Fibroblast of gingiva (primary cell): ENCODE results near the gene FNDC3A.
"Not testable (repeated sequence)": the region's sequence is repeated elsewhere in the genome, so short reads cannot be mapped to it uniquely, and the experiment has no call there.

Source experiments
- DNase-seq: peaks from one replicate; pipeline ENCODE4 v3.0.0-alpha.2; 2011; ENCODE audit warnings: low read depth

Gene FNDC3A

DNA sequence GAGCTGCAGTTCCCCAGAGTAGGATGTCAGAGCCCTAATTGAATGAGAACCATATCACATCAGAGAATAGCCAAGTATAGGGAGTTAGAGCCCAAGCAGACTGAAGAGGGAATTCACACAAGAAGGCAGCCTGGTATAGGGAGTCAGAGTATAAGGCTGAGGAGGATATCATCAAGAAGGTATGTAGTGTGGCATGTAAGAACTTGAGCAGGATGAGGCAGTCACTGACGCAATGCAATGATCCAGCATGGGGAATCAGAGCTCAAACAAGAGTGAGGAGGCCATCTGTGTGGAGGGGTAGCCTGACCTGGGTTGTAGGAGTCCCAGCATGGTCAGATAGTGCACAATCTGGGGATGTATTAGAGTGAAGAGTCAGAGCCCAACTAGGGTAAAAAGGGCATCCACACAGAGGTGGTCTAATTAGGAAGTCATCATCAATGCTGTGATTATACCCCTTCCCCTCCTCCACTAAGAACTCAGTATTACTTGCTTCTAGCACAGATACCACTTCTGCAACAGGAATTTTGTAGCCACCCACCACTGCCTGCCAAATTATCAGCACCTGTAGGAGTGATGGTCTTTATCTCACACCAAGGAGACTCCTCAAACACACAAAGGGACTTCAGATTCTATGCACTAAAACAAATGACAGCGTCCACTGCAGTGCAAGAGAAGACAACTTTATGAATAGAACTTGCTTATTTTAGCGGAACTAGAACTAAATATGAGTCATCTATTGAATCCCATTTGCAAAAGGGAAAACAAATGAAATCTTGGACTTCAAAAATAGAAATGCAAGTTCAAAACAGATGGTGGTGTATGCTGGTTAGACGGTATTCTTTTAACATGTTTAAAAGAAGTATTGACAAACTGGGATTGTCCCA lies 107.2 kb downstream of the FNDC3A start:
- peak; percentile 60 for DNase-seq

DNA sequence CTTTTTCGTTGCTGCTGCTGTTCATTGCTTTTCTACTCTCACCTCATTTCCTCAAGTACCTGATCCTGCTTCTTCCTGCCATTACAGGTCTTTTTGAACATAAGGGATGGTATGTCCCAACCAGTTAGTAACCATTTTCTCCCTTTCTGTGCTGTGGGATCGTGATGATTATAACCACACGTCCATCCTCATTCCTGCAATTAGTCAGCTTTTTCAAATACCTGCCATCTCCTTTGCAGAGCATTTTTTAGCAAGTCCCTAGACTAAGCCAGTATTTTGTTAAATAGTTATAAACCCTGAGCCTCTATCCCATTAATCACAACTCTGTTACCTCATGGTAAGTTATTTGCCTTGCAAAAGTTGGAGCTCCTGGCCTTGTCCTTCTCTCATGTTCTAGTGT lies 109.2 kb downstream of the FNDC3A start:
- DNase-seq, result no peak

DNA sequence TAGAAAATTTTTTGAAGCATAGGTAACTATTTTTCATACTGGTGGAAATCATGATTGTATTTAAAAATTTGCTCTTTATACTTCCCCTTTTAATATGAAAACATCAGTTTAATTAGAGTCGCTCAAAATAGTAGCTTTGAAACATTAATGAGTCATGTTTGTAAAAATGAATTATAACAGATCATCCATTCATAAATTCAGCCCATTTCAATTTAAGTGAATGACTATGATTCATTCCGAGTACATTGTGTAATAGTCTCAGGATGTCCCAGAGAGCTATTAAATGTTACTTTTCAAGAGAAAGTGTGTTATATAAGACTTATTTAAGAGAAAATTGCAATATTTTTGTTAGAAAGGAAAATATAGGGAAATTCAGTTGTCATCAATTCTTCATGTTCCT lies 111.0 kb downstream of the FNDC3A start:
- DNase-seq, result peak; percentile 46

DNA sequence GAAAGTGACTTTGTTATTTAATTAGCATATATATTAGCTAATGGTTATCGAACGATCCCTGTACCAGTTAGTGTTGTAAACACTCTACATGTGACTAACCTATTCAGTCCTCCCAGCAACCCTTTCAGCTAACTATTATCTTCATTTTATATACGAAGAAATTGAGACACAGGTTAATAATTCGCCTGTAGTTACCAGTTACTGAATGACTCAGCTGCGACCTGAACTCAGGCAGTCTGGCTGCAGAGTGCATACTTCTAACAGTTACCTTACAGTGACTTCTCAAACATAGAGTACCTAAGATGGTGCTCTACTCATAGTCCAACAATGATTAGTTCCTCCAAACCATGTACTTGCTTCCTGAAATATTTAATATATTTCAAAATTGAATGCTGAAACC lies 117.7 kb downstream of the FNDC3A start:
- DNase-seq, result no peak

DNA sequence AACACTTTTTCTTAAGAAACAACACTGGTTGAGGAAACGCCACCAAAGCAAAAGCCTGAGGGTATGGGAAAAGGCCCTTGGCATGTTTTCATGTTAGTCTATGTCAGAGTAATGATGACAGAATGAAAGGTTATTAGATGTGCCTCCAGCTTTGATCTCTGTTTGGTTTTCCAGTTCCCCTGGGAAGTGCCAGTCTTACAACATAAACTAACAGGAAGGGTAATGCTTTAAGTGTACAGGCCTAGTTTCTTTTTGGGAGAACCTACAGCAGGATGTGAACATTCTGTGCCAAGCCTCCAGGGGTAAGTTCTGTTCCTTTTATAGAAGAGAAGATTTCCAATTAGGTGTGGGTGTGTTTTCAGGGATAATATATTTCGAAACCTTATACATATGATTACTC lies 121.7 kb downstream of the FNDC3A start:
- DNase-seq, result peak; percentile 93

DNA sequence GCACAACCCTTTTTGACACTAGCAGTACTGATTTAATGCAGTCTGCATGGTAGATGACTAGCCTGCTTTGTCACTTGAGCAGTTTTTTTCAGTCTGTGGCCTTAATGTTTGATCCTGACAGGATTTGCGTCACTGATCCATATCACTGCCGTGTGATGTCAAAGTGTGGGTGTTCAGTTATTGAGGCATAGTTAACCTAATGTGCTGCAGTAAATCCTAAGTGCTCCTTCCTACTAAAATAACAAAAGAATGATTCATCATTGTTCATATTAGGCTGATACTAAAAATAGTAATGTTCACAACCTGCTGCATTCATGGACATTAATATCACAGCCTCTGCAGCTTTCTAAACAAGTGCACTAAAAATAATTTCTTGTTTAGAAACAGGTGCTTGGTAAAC lies 122.5 kb downstream of the FNDC3A start:
- DNase-seq, result peak; percentile 76

DNA sequence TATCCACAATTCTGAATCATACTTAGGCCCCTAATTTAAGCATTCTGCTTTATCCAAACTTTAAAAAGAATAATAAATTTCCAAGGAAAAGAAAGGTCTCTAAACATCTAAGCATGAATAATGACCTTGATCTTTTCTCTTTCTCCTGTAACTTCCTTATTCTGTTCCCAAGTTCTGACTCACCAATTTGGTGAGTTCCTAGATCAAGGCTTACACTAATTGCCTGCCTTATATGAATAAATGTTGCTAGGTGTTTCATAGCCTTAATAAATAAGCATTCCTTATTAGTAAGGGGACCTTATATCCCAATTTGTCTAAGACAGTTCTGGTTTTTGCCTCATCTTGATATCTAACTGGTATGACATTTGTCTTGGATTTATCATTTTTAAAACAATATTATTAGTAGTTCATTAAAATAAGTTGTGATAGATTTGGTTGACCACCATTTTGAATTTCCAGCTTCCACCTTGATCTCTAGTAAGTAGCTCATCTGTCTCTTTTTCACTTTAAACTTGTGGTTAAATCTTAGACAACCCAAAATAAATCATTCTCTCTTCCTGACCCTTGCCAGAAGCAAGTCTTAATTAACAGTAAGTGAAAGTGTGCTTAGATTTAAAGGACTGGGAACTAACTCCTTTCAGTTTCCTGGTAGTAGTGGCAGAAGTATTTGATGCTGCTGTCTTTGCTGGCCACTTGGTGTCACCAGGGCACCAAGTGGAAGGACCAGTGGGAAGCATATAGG lies 123.2 kb downstream of the FNDC3A start:
- DNase-seq, result peak; percentile 29

DNA sequence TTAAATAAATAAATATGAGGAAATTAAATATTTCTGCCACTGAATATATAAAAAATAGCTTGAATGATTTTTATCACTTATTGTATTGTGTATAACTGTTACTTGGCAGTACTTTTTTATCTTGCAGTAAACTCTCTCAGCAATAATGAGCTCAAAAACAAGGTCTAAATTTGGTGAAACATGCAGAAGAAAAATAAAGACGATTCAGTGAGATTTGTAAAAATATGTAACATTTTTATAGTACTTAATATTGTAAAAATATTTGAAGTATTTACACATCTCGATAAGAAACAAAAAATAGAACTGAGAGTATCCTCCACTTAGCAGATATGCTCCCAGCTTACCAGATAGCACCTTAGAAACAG lies 123.8 kb downstream of the FNDC3A start:
- no peak for DNase-seq

DNA sequence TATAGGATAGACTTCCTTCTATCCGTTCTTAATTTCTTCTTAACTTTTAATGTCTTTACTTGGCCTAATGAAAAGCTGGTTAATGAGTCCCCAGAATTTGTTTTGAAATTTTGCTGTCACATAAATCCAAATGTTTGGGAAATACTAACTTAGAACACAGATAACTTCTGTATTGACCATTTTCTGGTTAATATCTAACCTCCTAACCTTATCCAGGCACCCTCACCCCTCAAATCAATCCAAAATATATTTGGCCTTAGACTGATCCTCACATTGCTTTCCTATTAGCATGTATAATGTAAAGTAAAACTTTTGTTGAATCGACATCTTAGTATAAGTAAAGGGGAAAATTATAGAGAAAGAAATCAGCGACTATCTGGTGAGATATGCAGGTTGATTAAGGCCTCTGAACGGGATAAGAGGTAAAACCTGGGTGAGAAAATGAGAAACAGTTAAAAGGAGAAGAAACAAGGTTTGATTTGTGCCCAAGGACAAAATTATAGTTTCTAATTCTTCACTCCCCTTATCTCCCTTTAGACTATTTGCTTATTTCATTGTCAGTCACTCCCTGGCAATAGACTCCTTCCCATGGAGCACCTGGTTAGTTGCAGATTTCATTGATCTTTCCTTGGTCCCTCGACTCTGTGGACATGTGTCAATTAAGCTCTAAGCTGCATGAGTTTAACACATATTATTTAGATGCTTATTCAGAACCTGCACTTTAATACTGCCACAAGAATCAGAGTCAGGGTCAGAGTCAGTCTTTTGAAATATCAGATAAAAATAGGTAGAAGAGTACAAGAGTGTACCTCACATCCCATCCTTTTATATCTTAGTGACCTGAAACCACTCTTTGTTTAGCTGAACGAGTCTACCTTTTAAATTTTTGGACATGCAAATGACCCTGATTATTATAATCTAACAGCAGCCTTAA lies 125.2 kb downstream of the FNDC3A start:
- DNase-seq, result no peak

DNA sequence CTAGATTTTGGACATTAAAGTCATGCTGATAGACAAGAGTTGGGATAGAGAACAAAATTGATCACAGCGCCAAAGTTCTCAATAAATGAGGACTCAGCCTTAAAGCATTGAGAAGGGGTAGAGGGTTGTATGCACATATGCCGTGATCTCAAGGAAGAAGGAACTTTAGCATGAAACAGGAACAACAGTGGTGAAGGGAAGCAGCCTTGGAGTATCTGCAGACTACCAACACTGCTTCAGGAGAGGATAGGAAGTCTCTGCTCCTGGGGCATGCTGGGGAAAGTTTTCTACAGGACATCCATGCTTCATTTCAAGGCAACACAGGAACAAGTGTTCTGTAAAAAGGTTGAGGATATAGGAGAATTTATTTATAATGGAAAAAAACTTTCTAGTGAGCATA lies 132.5 kb downstream of the FNDC3A start:
- no peak for DNase-seq

DNA sequence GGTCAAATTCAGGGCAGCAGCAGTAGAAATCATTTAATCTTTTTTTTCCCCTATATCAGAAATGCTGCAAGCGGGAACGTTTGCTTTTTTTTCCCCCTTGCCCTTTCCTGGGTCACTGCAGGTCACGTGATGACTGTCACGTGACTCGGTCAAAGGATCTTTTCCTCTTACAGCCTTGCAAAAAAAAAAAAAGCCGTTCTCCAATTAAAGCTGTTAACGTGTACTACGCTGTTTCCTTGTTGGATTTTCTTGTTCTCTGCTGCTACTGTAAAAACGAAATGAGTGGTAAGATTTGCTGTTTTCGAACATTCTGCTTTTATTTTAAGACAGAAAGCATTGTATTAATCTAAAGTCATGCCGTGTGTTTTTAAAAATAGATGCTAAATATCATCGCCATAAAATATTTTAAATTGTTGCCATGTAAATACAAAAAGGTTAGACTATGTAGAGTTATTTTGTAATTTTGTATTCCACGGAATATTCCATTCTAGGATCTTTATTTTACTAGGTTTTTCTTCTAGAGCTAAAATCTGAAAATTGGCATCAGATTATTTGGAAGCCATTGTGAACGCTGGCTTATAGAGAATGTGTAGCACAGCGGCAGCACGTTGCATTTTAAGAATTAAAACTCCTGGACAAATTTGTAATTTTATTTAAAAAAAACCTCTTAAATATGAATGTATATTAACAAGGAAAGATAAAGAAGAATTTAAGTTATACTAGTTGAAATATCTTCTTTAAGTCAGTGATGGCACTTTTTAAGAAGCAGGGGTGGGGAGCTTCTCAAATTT lies 134.6 kb downstream of the FNDC3A start:
- DNase-seq, result peak; percentile 86

DNA sequence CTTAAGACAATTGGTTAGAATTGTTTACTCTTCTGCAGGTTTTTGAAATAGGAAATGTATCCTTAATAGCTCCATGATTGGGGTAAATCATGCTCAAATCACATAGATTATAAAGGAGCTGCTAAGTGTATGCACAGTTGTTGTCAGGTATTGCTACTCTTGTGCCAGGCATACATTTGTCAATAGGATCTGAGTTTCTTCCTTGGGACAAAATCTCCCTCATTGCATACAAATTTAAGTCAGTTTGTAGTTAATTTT lies 135.1 kb downstream of the FNDC3A start:
- no peak for DNase-seq

DNA sequence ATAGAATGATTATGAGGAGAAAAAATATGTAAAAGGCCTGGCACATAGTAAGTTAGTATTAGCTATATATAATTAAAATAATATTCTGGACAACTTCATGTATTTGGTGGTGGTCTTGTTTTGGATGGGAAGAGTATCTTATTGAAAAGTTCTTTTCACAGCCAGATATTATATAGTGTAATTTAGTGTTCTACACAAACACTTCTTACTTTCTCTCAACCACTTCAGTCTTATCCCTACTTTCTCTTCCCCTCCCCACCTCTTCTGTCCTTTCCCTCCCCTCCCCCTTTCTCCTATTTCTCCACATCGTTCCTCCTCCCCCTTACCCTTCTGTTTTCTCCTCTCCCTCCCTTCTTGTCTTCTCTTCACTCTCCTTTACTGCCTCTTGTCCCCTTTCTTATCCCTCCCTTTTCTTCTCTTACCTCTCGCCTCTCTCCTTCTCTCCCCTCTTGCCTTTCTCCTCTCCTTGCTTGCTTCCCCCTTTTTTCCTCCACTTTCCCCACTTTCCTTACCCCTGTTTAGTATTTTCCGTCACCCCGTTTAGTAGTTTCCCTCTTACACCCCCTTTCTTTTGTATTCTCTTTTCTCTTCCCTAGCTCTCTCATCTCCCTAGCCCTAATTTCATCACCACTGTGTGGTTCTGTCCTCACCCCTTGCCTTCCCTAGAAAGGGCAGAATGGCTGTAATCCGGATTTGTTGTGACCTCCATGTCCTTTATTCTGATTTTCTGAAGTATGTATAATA lies 137.2 kb downstream of the FNDC3A start:
- DNase-seq, result no peak

DNA sequence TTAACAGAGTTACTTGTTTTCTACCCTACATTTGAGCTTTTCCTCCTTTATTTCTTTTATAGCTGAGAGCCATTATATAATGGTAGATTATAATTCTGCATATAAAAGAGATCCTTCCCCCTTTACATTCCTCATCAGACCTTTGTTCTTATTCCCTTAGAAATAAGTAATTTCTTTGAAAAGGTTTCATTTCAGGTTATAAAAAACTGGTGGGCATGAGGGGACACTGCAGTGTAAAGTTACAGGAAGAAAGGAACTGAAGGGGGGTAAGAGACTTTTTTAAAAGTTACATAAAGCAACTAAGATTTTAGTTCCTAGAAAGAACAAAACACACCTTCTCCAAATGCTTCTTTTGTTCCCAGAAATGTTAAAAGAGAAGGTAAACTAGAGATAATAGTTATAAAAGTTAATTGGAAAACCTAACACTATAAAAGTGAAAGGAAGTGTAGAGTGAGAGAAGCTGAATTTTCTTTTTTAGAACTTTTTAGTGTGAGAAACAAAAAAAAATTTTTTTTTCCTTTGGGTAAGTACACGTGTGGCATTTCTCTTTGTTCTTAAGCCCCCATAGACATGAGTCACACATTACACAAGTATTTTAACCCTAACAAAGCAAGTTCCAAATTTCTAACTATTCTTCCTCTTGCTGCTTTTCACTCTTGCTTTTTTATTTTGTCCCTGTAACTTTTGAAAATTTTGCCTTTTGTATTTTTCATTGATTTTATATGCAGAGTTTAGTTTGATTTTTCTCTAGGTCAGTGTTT lies 138.0 kb downstream of the FNDC3A start:
- DNase-seq, result peak; percentile 33

DNA sequence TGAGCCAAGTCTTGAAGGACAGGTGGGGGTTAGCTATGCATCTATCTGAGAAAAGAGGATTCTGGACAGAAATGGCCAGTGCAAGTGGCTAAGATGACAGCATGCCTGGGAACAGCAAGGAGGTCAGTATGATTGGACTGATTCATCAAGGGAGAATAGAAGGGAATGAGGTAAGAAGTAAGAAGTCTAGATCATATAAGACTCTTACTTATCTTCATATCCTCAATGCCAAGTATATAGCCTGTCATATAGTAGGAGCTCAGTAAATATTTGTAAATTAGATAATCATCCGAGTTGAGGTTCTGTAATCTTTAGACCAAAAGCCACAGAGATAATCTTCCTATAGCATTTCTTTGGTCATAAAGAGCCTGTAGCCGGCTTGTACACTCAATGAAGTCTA lies 141.2 kb downstream of the FNDC3A start:
- DNase-seq, result no peak

DNA sequence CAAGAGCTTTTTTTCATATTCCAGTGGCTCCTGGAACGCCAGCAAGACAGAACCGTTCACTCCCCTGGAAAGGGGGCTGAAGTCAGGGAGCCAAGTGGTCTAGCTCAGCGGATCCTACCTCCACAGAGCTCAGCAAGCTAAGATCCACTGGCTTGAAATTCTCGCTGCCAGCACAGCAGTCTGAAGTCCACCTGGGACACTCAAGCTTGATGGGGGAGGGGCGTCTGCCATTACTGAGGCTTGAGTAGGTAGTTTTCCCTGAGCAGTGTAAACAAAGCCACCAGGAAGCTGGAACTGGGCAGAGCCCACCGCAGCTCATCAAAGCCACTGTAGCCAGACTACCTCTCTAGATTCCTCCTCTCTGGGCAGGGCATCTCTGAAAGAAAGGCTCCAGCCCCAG lies 142.7 kb downstream of the FNDC3A start:
- DNase-seq, result not testable (repeated sequence)

DNA sequence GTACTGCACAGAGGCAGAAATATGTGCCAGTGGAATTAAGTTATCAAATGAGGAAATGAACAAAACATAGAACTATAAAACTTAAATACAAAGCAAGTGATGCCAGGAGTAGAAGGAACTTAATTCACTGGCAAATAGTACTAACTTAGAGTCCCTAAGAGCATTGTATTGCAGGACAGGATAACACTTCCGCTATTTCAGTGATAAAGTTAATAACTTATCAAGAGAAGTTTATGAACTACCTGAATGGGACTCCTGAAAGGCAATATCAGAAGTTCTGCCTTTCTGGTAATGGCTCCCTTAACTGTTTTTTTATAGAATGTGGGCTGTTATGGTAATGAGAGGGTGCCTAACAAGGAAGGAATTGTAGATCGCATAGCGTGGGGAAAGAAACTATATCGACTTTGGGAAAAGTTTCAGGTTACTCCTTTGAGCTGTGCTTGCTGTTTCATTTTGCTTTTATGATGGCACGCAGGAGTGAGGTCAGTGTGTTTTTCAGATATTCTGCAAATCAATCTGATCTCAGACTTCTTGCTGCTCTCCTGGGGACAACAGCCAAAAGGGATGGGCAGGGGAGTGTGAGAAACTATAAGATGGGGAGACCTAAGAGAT lies 149.1 kb downstream of the FNDC3A start:
- DNase-seq, result peak; percentile 24

DNA sequence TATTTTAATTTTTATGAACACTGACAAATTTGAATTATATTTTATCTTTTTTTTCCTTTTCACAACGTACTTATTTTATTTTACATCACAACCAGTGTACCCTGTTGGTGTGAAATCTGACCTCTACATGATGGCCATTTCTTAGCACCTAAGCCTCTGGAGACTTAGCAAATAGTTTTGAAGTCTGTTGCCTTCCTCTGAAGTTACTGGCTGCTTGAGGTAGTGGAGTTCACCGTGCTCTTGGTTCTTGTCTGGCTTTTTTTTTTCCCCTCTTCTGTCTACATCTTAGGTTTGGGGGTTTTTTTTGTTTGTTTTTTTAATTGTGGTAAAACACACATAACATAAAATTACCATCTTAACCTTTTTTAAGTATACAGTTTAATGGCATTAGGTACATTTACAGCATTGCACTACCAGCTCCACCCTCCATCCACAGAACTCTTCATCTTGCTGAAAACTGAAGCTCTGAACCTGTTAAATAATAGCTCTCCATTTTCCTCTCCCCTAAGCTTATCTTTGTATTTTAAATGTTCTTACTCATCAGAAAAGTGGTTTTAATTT lies 150.3 kb downstream of the FNDC3A start:
- DNase-seq, result no peak

DNA sequence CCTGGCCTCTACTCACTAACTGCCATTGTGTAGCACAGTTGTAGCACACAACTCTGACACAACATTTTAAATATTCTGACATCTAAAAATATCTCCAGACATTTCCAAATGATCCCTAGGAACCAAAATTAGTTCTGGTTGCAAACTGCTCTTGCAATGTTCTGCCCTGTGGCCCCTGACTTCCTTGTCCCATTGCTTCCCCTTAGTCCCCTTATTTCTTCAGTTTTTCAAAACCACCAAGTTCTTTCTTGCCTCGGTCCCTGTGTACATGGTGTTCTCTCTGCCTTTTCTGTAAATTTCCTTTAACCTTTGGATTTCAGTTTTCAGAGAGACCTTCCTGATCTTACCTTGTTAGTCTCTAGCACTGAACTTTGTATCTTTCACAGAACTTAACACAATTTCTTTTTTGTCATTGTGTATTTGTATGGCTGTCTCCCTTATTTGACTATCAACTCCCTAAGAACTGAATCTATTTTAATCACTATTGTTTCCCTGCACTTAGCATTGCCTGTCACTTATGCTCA lies 156.8 kb downstream of the FNDC3A start:
- DNase-seq, result no peak
